HEK293 (cell line): ENCODE measurements around the gene MTMR2.

Experiments
- ATF2 ChIP-seq: fragments of 450-650 bp; formaldehyde crosslinking; IDR thresholded peaks from 2 replicates; pipeline ENCODE4 v1.5.1; 2016; ENCODE audit warnings: missing biosample characterization, missing genetic modification characterization, low read depth
- CTCF ChIP-seq: fragments of 450-650 bp; formaldehyde crosslinking; IDR thresholded peaks from 2 replicates; pipeline ENCODE4 v1.5.1; 2016; ENCODE audit warnings: missing biosample characterization, missing genetic modification characterization
- REST ChIP-seq: fragments of 450-650 bp; formaldehyde crosslinking; IDR thresholded peaks from 2 replicates; pipeline ENCODE4 v1.5.1; 2016; ENCODE audit warnings: missing biosample characterization, missing genetic modification characterization
- YY1 ChIP-seq: fragments of 450-650 bp; formaldehyde crosslinking; IDR thresholded peaks from 2 replicates; pipeline ENCODE4 v1.5.1; 2018; ENCODE audit warnings: missing biosample characterization, missing genetic modification characterization
- ZBTB7A ChIP-seq: fragments of 450-650 bp; formaldehyde crosslinking; IDR thresholded peaks from 2 replicates; pipeline ENCODE4 v1.5.1; 2016; ENCODE audit warnings: low read depth, missing biosample characterization, missing genetic modification characterization
- ZNF138 ChIP-seq: fragments of 450-650 bp; formaldehyde crosslinking; IDR thresholded peaks from 2 replicates; pipeline ENCODE4 v1.5.1; 2016; ENCODE audit warnings: missing biosample characterization, missing genetic modification characterization, borderline replicate concordance
- ZNF184 ChIP-seq: fragments of 450-650 bp; IDR thresholded peaks from 2 replicates; pipeline ENCODE4 v1.5.1; 2018; ENCODE audit warnings: missing biosample characterization, mild to moderate bottlenecking, missing genetic modification characterization
- ZNF280C ChIP-seq: fragments of 450-650 bp; formaldehyde crosslinking; IDR thresholded peaks from 2 replicates; pipeline ENCODE4 v1.5.1; 2016; ENCODE audit warnings: missing biosample characterization, missing genetic modification characterization
- ZNF302 ChIP-seq: fragments of 450-650 bp; formaldehyde crosslinking; IDR thresholded peaks from 2 replicates; pipeline ENCODE4 v1.5.1; 2016; ENCODE audit warnings: missing biosample characterization, missing genetic modification characterization, low read depth
- ZNF398 ChIP-seq: fragments of 450-650 bp; formaldehyde crosslinking; IDR thresholded peaks from 2 replicates; pipeline ENCODE4 v1.5.1; 2017; ENCODE audit warnings: missing biosample characterization, missing genetic modification characterization
- ZNF416 ChIP-seq: fragments of 450-650 bp; formaldehyde crosslinking; IDR thresholded peaks from 2 replicates; pipeline ENCODE4 v1.5.1; 2016; ENCODE audit warnings: missing biosample characterization, missing genetic modification characterization
- ZNF596 ChIP-seq: fragments of 450-650 bp; IDR thresholded peaks from 2 replicates; pipeline ENCODE4 v1.5.0; 2018; ENCODE audit warnings: missing biosample characterization, mild to moderate bottlenecking, missing genetic modification characterization, moderate library complexity
- ZNF660 ChIP-seq: fragments of 450-650 bp; IDR thresholded peaks from 2 replicates; pipeline ENCODE4 v1.5.1; 2018; ENCODE audit warnings: missing biosample characterization, mild to moderate bottlenecking, missing genetic modification characterization

- no peak for TF ChIP-seq ZNF138
- TF ChIP-seq ZNF302, result no peak
- TF ChIP-seq ATF2 (tag by site-specific recombination), result no peak
- no peak for TF ChIP-seq ZNF184
- TF ChIP-seq ZNF416 (tag by site-specific recombination), result no peak
- no peak for TF ChIP-seq CTCF (tag by site-specific recombination)
- no peak for TF ChIP-seq REST
- no peak for TF ChIP-seq ZNF660 (tag by site-specific recombination)
- no peak for TF ChIP-seq ZNF398 (tag by site-specific recombination)
- no peak for TF ChIP-seq YY1 (tag by site-specific recombination)
- TF ChIP-seq ZNF280C (tag by site-specific recombination), result no peak
- TF ChIP-seq ZNF596 (tag by site-specific recombination), result no peak
- no peak for TF ChIP-seq ZBTB7A (tag by site-specific recombination)
These were observed 78.7 kb downstream of the MTMR2 start for GRCh38 chr11:95845167-95845566.
